Psoas muscle (tissue), 8 donors: ENCODE data around the gene TALDO1. TPM values are rescaled to one million over a fixed set of nuclear protein-coding genes. Genes with fewer than 3 reads are reported as not detected.

Experiments
- ATAC-seq, 4 donors: fragments of 200-7000 bp; cut with Tn5 transposase; one replicate each; pipeline ENCODE4 v1.9.1; 2020; ENCODE audit warnings: moderate library complexity in 3 of 4, mild to moderate bottlenecking in 2 of 4
- DNase-seq, 2 donors: peaks; one replicate each; pipeline ENCODE4 v3.0.0-alpha.2; 2020
- H3K27ac ChIP-seq: fragments of 200-600 bp; one replicate; pipeline ENCODE4 v1.8.0; 2022
- H3K27me3 ChIP-seq, 3 donors: fragments of 200-600 bp in 1 of 3; one replicate each; pipeline versions ENCODE4 v1.6.1 to v1.8.0; 2013 to 2022; ENCODE audit warnings: low read length in 2 of 3, mild to moderate bottlenecking in 2 of 3, moderate library complexity in 1 of 3; ENCODE audit not compliant: insufficient read depth in 3 of 3
- H3K36me3 ChIP-seq, 2 donors: fragments of 200-600 bp in 1 of 2; one replicate each; pipeline versions ENCODE4 v1.6.1 to v1.8.0; 2013 to 2022; ENCODE audit warnings: low read depth in 1 of 2, mild to moderate bottlenecking in 1 of 2, moderate library complexity in 1 of 2; ENCODE audit not compliant: insufficient read depth in 1 of 2
- H3K4me1 ChIP-seq: fragments of 200-600 bp; one replicate; pipeline ENCODE4 v1.8.0; 2022
- H3K4me3 ChIP-seq: fragments of 200-600 bp; one replicate; pipeline ENCODE4 v1.8.0; 2022; ENCODE audit warnings: mild to moderate bottlenecking
- H3K9me3 ChIP-seq: fragments of 200-600 bp; one replicate; pipeline ENCODE4 v1.8.0; 2022
- WGBS, 3 donors: extraction: QIAGEN DNeasy Blood & Tissue Kit; methylation state at CpG; one replicate each; pipeline versions ENCODE4 v1.1.6 to v1.1.7; 2013; 5-methylcytosine and 5-hydroxymethylcytosine counted together
- intact Hi-C, 2 donors: fragments of 100-400 bp; cut with DNase I; formaldehyde crosslinking; loops; one replicate each; pipeline versions ENCODE4 v1.11.0 to v1.14.2; 2022
- polyA plus RNA-seq, 3 donors: library from polyadenylated mRNA; stranded (reverse); fragments of 200-250 nt; gene quantifications; one replicate each; pipeline ENCODE4 v1.2.3, GENCODE V29; 2013
- total RNA-seq, 4 donors: library from RNA; stranded (reverse); fragmentation: NEBNext Ultra II Directional in 2 of 4; extraction: Animal tissue kit (Norgen Biotek cat#: 25700) in 2 of 4; gene quantifications; one replicate each; pipeline versions ENCODE4 v1.2.1 to v1.2.4, GENCODE V29; 2021 to 2023
- TF ChIP-seq, protein P1 (sequence below): fragments of 200-600 bp; IDR thresholded peaks from one replicate; pipeline ENCODE4 v1.8.0; 2022; ENCODE audit warnings: antibody characterized with exemption
- donor health status: healthy with polysubstance abuse.
- donor health status: DM: no; HTN: no; CAD: no; lungs with moderate emphysema.
- donor health status: Bipolar disorder and iron deficiency.
- donor health status: healthy.
- donor health status: DM: yes; HTN: yes; CAD: no.
- donor health status: DM: no; HTN: no; CAD: no.
- donor health status: DM: no; HTN: no; CAD: no.
- donor health status: DM: yes; HTN: yes; CAD: no.

TALDO1 gene
- total and polyA plus RNA-seq, 7 donors = 58.7 to 140 (median 77.7) TPM

DNA sequence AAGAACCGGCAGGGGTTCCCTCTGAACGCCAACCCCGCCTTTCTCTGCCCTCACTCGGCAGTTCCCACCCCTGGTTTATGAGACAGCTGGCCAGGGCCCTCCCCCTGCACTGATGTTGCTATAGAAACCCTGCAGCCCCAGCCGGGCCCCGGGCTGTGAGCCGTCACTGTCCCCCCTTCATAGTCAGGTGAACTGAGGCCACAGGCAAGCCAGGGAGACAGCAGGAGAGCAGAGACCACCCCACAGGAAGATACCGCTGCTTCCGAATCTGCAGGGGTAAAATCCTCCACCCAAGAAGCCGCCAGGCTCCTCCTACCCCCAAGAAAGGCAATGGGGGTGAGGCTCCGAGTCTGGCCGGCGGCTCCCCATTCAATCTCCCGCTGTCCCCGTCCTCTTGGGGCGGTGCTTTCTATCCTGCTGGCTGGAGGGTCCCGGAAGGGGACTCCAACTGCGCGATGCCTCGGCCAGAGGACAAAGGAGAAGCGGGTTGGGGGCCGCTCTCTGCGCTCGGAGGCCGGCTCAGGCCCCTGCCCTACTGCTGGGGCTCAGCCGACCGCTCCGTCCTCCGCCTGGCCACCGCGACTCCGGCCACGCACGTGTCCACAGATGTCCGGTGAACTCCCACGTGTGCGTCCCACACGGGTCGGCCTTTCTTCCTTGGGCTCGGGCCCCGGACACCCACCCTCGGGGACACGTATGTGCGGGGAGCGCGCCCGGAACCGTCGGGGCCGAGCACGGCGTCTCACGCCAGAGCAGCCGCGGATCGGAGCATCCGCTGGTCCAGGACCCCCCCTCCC lies 50.2 kb downstream of the TALDO1 start:
- Histone ChIP-seq H3K27me3 (peaks cover 0 to 15% (median 8%) of the 10 kb centered on the region in 3 donors), H3K4me1 (peaks cover 21% of the 10 kb centered on the region), H3K4me3 (peak overlapping the region; percentile 74), H3K9me3 (no peaks in the 10 kb centered on the region), H3K36me3 (peaks cover 0 to 35% of the 10 kb centered on the region in 2 donors), H3K27ac (peak overlapping the region; percentile 25)
- intact Hi-C loops = no loop called here
- TF ChIP-seq, protein P1, sequence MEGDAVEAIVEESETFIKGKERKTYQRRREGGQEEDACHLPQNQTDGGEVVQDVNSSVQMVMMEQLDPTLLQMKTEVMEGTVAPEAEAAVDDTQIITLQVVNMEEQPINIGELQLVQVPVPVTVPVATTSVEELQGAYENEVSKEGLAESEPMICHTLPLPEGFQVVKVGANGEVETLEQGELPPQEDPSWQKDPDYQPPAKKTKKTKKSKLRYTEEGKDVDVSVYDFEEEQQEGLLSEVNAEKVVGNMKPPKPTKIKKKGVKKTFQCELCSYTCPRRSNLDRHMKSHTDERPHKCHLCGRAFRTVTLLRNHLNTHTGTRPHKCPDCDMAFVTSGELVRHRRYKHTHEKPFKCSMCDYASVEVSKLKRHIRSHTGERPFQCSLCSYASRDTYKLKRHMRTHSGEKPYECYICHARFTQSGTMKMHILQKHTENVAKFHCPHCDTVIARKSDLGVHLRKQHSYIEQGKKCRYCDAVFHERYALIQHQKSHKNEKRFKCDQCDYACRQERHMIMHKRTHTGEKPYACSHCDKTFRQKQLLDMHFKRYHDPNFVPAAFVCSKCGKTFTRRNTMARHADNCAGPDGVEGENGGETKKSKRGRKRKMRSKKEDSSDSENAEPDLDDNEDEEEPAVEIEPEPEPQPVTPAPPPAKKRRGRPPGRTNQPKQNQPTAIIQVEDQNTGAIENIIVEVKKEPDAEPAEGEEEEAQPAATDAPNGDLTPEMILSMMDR = no peak
- DNase-seq (peak; percentile 73 to 80), ATAC-seq (peak; percentile 29 to 40 (median 34))
- 2 to 3% (median 2%) methylated on average over 49 to 57 of the region's 57 CpGs for WGBS, 3 donors

DNA sequence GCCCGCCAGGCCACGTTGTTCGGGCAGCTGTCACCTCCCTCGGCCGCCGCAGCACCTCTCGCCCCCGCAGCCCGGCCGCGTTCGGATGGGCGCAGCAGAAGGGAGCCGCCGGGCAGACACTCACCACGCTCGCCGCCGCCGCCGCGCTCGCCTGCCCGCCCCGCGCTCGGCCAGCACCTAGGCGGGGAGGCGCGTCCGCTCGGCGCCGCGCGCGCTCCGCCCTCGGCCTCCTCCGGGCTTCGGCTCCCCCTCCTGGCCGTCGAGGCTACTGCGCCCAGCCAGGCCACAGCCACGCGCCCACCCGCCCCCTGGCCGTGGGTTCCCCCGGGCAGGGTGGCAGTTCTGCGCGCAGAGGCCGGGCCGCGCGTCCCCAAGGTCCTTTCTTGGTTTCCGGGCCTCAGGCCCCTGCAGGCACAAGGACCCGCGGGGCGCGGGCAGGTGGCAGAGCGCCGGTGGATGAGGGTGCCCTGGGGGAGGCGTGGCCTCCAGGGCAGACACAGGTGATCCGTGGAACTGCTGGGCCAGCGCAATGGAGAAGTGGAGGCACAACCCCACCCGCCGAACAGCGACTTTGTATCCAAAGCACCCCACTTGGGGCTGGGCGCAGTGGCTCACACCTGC lies 50.9 kb downstream of the TALDO1 start, which contains the start of gene SLC25A22:
TSS of gene SLC25A22 (minus strand) at position 189 of the 621 bp plus-strand sequence. CDS start 3,275 bp downstream, outside the sequence.
- Histone ChIP-seq H3K4me1 (peaks cover 21% of the 10 kb centered on the region), H3K27me3 (peaks cover 0 to 11% (median 8%) of the 10 kb centered on the region in 3 donors), H3K4me3 (peak within 1 kb of the TSS; percentile 74), H3K36me3 (peaks cover 0 to 42% of the 10 kb centered on the region in 2 donors), H3K27ac (peak within 1 kb of the TSS; percentile 25), H3K9me3 (no peaks in the 10 kb centered on the region)
- 6 to 8% (median 8%) methylated on average over 42 to 69 of the region's 69 CpGs for WGBS, 3 donors
- DNase-seq (peak; percentile 83 to 89), ATAC-seq (peak; percentile 71 to 84 (median 83))
- TF ChIP-seq, protein P1 = peak; percentile 86
- intact Hi-C loops = no loop called here

DNA sequence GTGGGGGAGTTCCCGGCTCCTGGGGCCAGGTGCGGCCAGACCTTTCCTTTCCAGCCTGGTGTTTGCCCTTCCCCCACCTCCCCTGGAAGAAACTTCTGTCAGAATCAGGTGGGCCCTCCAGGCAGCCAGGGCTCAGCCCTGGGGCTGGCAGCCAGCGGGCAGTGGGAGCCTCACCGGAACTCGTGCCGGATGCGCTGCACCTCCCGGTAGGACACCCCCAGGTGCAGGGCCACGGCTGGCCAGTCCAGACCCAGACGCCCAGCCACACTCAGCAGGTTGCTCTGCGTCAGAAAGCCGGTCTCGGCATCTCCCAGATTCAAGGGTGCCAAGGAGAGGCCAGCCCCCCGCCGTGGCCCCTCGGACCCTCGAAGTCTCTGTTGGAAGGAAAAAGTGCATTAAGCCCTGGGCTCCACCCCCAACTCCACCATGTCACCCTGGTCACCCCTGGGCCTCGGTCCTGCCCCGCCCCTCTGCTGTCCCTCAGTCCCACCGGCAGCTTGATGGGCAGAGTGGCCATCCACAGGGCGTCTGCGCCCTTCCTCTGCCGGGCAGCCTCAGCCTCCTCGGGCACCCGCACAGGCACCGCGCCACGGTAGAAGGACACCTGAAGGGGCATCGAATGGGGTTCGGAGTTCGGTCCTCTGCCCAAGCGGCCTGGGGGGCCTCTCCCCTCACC lies 52.5 kb downstream of the TALDO1 start:
- intact Hi-C loops = no loop called here
- WGBS, 3 donors = 93 to 96% (median 94%) methylated on average over 28 to 32 of the region's 32 CpGs
- H3K4me3 ChIP-seq = no peak overlapping the region
- no peaks in the 10 kb centered on the region for H3K9me3 ChIP-seq
- peaks cover 33% of the 10 kb centered on the region for H3K4me1 ChIP-seq
- ATAC-seq (no peak), DNase-seq (peak in 1 of 2 donors; percentile 54)
- TF ChIP-seq, protein P1 = no peak
- H3K27me3 ChIP-seq = peaks cover 0 to 4% (median 0%) of the 10 kb centered on the region in 3 donors
- peaks cover 0 to 44% of the 10 kb centered on the region in 2 donors for H3K36me3 ChIP-seq
- no peak overlapping the region for H3K27ac ChIP-seq

DNA sequence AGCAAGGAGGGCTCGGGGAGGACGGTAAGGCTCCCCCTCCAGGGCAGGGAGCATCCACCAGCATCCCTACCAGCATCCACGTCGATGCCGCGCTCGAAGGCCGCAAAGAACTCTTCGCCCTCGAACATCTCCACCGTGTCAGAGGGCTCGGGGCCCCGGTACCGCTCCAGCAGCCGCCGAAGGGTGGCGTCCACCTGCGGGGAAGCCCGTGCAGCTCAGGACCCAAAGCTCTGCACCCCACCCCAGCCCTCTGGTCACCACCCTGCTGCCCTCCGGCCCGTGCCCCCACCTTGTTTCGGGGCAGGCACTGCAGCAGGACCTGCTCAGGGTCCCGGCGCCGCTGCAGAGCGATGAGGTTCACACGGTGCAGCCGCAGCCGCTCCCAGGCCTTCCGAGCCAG lies 53.2 kb downstream of the TALDO1 start:
- TF ChIP-seq, protein P1 = no peak
- intact Hi-C loops = no loop called here
- peaks cover 36% of the 10 kb centered on the region for H3K4me1 ChIP-seq
- H3K27ac ChIP-seq = no peak overlapping the region
- no peaks in the 10 kb centered on the region for H3K9me3 ChIP-seq
- ATAC-seq (no peak), DNase-seq (peak in 1 of 2 donors; percentile 53)
- H3K27me3 ChIP-seq = peaks cover 0 to 1% (median 0%) of the 10 kb centered on the region in 3 donors
- no peak overlapping the region for H3K4me3 ChIP-seq
- 93 to 95% (median 94%) methylated on average over 24 to 30 of the region's 30 CpGs for WGBS, 3 donors
- peaks cover 0 to 44% of the 10 kb centered on the region in 2 donors for H3K36me3 ChIP-seq
